ENCODE data around the gene ATP5PF.

DNA sequence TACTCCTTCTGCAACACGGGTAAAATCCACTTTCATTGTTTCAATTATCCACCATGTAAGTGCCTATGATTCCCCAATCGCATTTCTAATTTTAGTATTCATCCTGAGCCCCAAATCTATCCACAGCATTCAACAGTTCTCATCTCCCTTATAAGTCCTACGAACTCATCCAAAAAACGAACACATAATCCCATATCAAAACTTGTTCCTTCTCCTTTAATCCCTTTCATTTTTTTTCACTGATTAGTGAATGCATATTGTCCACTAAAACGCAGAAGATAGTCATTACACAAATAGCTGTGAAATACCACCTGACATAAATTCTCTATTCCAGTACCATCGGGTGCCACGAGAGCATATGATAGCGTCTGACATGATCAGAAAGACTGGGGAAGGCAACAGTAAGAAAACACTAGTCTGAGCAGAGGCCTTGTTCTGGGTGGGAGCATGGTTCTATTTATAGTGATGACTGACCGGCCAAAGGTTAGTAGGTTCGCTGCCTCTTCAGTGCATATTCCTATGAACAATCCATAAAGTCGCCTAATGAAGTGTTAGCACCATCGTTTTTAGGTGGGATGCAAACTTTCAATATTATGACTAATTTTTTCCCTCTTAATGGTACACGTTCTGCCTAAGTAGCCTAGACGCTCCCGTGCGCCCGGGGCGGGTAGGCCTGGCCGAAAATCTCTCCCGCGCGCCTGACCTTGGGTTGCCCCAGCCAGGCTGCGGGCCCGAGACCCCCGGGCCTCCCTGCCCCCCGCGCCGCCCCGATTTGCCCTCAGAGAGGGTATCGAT, 648 bp downstream of the ATP5PF start:
- TF ChIP-seq, protein P1, sequence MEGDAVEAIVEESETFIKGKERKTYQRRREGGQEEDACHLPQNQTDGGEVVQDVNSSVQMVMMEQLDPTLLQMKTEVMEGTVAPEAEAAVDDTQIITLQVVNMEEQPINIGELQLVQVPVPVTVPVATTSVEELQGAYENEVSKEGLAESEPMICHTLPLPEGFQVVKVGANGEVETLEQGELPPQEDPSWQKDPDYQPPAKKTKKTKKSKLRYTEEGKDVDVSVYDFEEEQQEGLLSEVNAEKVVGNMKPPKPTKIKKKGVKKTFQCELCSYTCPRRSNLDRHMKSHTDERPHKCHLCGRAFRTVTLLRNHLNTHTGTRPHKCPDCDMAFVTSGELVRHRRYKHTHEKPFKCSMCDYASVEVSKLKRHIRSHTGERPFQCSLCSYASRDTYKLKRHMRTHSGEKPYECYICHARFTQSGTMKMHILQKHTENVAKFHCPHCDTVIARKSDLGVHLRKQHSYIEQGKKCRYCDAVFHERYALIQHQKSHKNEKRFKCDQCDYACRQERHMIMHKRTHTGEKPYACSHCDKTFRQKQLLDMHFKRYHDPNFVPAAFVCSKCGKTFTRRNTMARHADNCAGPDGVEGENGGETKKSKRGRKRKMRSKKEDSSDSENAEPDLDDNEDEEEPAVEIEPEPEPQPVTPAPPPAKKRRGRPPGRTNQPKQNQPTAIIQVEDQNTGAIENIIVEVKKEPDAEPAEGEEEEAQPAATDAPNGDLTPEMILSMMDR (conservative IDR thresholded peaks at IDR 0.05; ENCODE audit: low read depth, low read length): no peak
- no peak for TF ChIP-seq EZH2 (IDR thresholded peaks at IDR 0.05; ENCODE audit: borderline replicate concordance, low read depth, low read length, poor library complexity, severe bottlenecking)
